Thymus (tissue), 11 donors: ENCODE results near the gene TMEM120A. TPM values are rescaled to one million over a fixed set of nuclear protein-coding genes. Genes with fewer than 3 reads are reported as not detected.

Experiments used
- DNase-seq, 9 donors: peaks; one replicate each; pipeline ENCODE4 v3.0.0-alpha.2; 2013; ENCODE audit warnings: low spot score in 9 of 9, low read depth in 6 of 9, missing footprints in 1 of 9
- H3K27ac ChIP-seq, 2 donors: one replicate each; pipeline ENCODE4 v1.5.1; 2013; ENCODE audit warnings: control low read depth in 1 of 2, low read depth in 1 of 2, low read length in 1 of 2, mild to moderate bottlenecking in 1 of 2, moderate library complexity in 1 of 2
- H3K27me3 ChIP-seq, 2 donors: one replicate each; pipeline ENCODE4 v1.5.1; 2013; ENCODE audit warnings: low read length in 1 of 2; ENCODE audit not compliant: control insufficient read depth in 2 of 2, insufficient read depth in 1 of 2
- H3K36me3 ChIP-seq, 2 donors: one replicate each; pipeline ENCODE4 v1.5.1; 2013; ENCODE audit warnings: low read length in 1 of 2, mild to moderate bottlenecking in 1 of 2, moderate library complexity in 1 of 2; ENCODE audit not compliant: control insufficient read depth in 2 of 2, insufficient read depth in 2 of 2
- H3K4me1 ChIP-seq, 2 donors: one replicate each; pipeline ENCODE4 v1.5.1; 2013; ENCODE audit warnings: low read length in 2 of 2; ENCODE audit not compliant: control insufficient read depth in 2 of 2, insufficient read depth in 2 of 2
- H3K4me3 ChIP-seq, 2 donors: one replicate each; pipeline ENCODE4 v1.5.1; 2013; ENCODE audit warnings: low read length in 2 of 2, control low read depth in 1 of 2, mild to moderate bottlenecking in 1 of 2
- H3K9me3 ChIP-seq, 2 donors: one replicate each; pipeline ENCODE4 v1.5.1; 2013; ENCODE audit warnings: low read length in 1 of 2, mild to moderate bottlenecking in 1 of 2; ENCODE audit not compliant: control insufficient read depth in 2 of 2, insufficient read depth in 1 of 2
- WGBS: extraction: QIAGEN DNeasy Blood & Tissue Kit; methylation state at CpG from one replicate; pipeline ENCODE4 v1.1.7; 2013; 5-methylcytosine and 5-hydroxymethylcytosine counted together
- polyA plus RNA-seq: library from polyadenylated mRNA; stranded (reverse); fragments of 200-250 nt; gene quantifications from one replicate; pipeline ENCODE4 v1.2.3, GENCODE V29; 2013
- total RNA-seq: library from RNA; stranded (reverse); fragments of 120-200 nt; gene quantifications from one replicate; pipeline ENCODE4 v1.2.4, GENCODE V29; 2013
- donor health status: healthy.

TMEM120A gene
- total and polyA plus RNA-seq, 2 donors, result 6.8 to 48.8 TPM

DNA sequence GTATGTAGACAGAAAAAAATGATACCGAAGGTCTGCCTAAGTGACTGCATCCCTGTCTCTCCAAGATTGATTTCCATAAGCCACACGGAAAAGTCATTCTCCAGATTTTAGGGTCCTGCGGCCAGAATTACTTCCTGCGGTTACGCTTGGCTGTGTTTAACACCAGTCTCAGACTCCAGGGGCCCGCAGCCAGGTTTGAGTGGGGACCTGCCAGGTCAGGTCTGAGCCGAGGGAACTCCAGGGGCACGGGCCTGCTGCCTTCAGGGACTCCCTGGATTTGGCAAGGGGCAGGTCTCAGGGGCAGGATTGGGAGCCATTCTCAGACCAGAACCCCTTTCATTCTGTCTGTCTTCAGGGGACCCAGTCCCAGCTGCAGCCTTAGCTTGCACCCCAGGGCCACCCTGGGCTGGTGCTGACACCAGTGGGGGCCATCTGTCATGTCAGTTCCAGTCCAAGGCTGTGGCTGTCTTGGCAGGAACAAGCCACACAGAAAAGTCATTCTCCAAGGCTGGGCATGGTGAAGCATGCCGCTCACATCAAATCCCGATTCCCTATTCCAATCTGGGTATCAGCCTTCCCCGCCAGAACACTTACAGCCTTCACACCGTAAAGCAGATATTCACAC lies 39.0 kb downstream of the TMEM120A start:
- H3K27me3 ChIP-seq, result no peaks in the 10 kb centered on the region
- no peak for DNase-seq
- no peaks in the 10 kb centered on the region for H3K9me3 ChIP-seq
- 95% methylated on average over 12 of the region's 12 CpGs for WGBS
- no peak overlapping the region for H3K4me3 ChIP-seq
- H3K27ac ChIP-seq, result no peak overlapping the region
- H3K36me3 ChIP-seq, result peaks cover 53 to 54% of the 10 kb centered on the region in 2 donors
- peaks cover 0 to 2% of the 10 kb centered on the region in 2 donors for H3K4me1 ChIP-seq

DNA sequence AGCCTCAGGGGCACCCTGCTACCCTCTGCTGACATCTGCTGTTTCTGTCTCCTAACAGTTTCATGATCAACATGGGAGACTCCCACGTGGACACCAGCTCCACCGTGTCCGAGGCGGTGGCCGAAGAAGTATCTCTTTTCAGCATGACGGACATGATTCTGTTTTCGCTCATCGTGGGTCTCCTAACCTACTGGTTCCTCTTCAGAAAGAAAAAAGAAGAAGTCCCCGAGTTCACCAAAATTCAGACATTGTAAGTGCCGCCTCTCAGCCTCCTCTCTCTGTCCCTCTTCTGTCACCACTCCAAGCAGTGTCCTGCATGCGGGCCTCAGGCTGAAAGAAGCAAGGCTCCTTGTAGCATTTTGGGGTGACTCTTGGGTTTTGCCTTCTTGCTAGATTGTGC lies 40.5 kb downstream of the TMEM120A start:
- no peak for DNase-seq
- 95% methylated on average over 11 of the region's 11 CpGs for WGBS
- H3K4me1 ChIP-seq, result peaks cover 0 to 2% of the 10 kb centered on the region in 2 donors
- no peaks in the 10 kb centered on the region for H3K27me3 ChIP-seq
- no peak overlapping the region for H3K4me3 ChIP-seq
- H3K9me3 ChIP-seq, result no peaks in the 10 kb centered on the region
- H3K36me3 ChIP-seq, result peaks cover 48 to 53% of the 10 kb centered on the region in 2 donors
- no peak overlapping the region for H3K27ac ChIP-seq

DNA sequence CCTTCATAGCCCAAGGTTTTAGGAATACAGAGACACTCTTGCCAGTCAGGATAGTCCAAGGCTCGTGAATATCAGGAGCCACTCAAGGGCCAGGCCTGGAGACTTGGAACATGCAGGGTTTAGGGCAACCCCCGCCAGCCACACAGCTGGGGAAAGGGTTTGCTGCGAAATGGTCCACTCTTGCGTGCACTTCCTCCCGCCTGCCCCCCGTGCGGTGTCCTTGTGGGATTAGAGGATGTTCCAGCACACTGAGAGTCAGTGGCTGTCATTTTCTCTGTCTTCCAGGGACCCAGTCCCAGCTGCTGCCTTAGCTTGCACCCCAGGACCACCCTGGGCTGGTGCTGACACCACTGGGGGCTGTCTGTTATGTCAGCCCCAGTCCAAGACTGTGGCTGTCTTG lies 41.0 kb downstream of the TMEM120A start:
- DNase-seq, result no peak
- WGBS, result 99% methylated on average over 7 of the region's 7 CpGs
- H3K4me1 ChIP-seq, result peaks cover 2 to 3% of the 10 kb centered on the region in 2 donors
- no peaks in the 10 kb centered on the region for H3K27me3 ChIP-seq
- no peak overlapping the region for H3K27ac ChIP-seq
- peaks cover 44 to 50% of the 10 kb centered on the region in 2 donors for H3K36me3 ChIP-seq
- H3K9me3 ChIP-seq, result no peaks in the 10 kb centered on the region
- no peak overlapping the region for H3K4me3 ChIP-seq

DNA sequence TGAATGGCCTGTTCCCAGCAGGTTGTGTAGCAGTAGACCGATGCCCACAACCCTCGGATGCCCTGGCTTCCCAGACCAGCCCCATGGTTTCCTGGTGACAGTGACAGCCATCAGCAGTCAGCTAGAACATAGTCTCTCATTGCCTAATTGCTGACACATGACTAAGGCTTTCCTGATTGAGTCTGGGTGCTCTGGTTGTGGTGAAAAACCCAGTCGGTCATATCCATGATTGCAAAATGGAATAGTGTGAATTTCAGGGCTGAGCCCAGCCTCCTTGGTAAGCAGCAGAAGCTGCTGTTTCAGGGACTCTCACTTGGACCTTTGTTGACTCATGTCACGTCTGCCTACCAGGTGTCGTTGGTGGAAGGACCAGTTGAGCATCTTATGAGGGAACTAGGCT lies 42.9 kb downstream of the TMEM120A start:
- peaks cover 6 to 22% of the 10 kb centered on the region in 2 donors for H3K4me1 ChIP-seq
- no peak for DNase-seq
- WGBS, result 82% methylated on average over 5 of the region's 5 CpGs

DNA sequence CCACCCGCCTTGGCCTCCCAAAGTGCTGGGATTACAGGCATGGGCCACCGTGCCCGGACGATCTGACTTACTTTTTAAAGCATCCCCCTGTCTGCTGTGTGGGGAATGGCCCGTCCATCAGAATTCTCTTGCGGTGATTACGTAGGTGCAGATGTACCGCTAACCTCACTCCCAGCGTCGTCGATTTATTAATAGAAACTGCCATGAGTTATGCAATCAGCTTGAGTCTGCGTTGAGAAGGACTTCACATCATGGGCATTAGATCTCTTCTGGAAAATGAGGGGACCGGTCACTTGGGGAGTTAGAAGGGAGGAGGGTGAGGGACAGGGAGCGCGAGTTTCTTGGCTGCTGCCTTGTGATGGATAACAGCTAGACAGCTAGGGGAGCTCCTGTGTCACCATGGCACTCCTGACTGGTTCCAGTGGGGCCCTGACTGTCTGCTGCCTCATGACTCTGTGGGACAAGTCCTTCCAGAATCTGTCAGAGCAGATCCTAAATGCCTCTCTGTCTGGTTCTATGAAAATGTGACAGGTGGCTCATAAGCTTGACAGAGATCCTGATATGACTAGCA lies 44.2 kb downstream of the TMEM120A start:
- DNase-seq, result no peak
- Histone ChIP-seq H3K9me3 (no peaks in the 10 kb centered on the region), H3K4me1 (peaks cover 13 to 35% of the 10 kb centered on the region in 2 donors), H3K4me3 (no peak overlapping the region), H3K27me3 (no peaks in the 10 kb centered on the region), H3K27ac (no peak overlapping the region), H3K36me3 (peaks cover 17 to 18% of the 10 kb centered on the region in 2 donors)
- 95% methylated on average over 15 of the region's 15 CpGs for WGBS

More for the DNA sequence above, 42.9 kb downstream of the TMEM120A start:
- Histone ChIP-seq H3K27ac (no peak overlapping the region), H3K9me3 (no peaks in the 10 kb centered on the region), H3K27me3 (no peaks in the 10 kb centered on the region), H3K36me3 (peaks cover 28 to 31% of the 10 kb centered on the region in 2 donors), H3K4me3 (no peak overlapping the region)

DNA sequence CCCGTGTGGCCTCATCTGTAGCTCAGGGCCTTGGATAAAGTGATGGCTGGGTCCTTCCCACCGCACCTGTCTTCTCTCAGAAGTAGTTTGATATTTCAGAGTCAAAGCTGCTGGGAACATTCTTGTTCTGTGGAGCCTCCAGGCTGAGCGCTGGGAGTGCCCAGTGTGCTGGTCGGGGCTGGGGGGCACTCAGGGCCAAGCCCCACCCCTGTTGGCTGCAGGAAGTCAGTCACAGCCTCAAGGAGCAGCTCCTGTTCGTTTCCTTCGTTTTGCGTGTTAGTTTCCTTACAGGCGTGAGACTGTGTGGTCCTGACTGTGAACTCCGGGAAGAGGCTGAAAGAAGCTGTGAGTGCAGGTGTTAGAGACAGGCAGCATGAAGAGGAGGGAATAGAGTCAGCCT lies 46.2 kb downstream of the TMEM120A start:
- Histone ChIP-seq H3K4me3 (no peak overlapping the region), H3K36me3 (peaks cover 0 to 1% of the 10 kb centered on the region in 2 donors), H3K27ac (no peak overlapping the region), H3K27me3 (no peaks in the 10 kb centered on the region), H3K9me3 (no peaks in the 10 kb centered on the region), H3K4me1 (peaks cover 17 to 39% of the 10 kb centered on the region in 2 donors)
- WGBS, result 93% methylated on average over 9 of the region's 9 CpGs
- DNase-seq, result no peak

DNA sequence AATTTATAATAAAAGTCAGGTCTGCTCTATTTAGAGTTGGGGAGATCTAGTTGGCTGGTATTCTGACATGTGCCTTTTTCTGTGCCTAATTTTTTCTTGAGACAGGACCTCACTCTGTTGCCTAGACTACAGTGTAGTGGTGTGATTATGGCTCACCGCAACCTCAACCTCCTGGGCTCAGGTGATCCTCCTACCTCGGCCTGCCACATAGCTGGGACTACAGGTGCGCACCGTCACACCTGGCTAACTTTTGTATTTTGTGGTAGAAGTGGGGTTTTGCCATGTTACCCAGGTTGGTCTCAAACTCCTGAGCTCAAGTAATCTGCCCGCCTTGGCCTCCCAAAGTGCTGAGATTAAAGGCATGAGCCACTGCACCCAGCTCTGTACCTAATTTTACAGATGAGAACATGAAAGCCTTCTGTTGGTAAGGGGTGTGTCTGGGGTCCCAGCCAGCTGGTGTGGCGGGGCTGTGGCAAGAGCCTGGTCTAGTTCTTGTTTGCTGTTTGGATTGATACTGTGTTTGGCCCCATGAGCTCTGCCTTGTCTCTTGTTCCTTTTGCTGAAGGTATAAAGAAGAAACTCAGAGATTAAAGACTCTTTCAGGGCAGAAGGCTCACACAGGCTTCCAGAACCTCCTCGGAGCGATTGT lies 48.1 kb downstream of the TMEM120A start:
- peak overlapping the region in 1 of 2 donors; percentile 26 for H3K27ac ChIP-seq
- H3K4me1 ChIP-seq, result peaks cover 15 to 39% of the 10 kb centered on the region in 2 donors
- no peaks in the 10 kb centered on the region for H3K27me3 ChIP-seq
- no peak overlapping the region for H3K4me3 ChIP-seq
- peak in 1 of 9 donors; percentile 43 for DNase-seq
- peaks cover 0 to 2% of the 10 kb centered on the region in 2 donors for H3K36me3 ChIP-seq
- no peaks in the 10 kb centered on the region for H3K9me3 ChIP-seq
- WGBS, result 66% methylated on average over 8 of the region's 8 CpGs

DNA sequence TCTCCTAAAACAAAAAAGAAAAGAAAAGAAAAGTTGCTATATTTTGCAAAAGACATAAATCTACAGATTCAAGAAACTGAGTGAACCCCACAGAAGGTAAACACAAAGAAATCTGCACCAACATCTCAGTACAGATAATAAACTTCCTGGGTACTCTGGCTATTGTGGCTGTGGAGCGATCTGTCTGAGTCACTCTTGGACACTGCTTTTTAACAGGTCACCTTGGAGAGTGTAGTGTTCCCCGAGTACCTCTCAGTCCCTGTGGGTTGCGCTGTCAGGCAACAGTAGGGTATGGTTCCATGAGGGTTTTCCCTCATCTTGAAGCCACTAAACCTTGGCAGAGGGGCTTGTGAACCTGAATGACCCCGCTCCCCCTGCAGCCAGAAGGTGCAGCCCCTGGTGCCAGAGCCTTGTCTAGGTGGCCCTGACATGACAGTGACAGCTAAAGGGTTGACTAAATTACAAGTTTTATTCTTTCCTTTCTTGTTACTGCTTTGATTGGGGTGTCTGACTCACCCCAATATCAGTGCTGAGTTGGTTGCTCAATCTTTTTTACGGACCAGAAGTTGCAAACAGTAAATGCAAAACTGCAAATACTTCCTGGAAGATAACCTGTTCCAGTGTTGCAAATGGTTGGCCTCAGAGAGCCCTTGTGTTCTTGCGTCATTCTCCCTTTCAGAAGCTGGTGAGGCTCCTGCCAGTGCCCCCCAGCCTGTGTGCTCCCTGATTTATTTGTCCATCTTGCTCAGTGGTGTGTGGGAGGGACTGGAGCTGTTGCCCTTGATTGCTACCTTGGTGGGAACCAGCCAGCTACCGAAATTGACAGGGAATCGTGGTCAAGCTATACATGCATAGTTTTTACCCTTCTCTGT lies 48.9 kb downstream of the TMEM120A start:
- H3K27me3 ChIP-seq, result no peaks in the 10 kb centered on the region
- H3K4me3 ChIP-seq, result no peak overlapping the region
- H3K4me1 ChIP-seq, result peaks cover 14 to 39% of the 10 kb centered on the region in 2 donors
- no peak for DNase-seq
- peaks cover 2 to 6% of the 10 kb centered on the region in 2 donors for H3K36me3 ChIP-seq
- H3K9me3 ChIP-seq, result no peaks in the 10 kb centered on the region
- WGBS, result 95% methylated on average over 8 of the region's 8 CpGs
- peak overlapping the region; percentile 38 to 57 for H3K27ac ChIP-seq
